ENCODE data around the gene FMN1. TPM values are rescaled to one million over a fixed set of nuclear protein-coding genes. Genes with fewer than 3 reads are reported as not detected.

FMN1 gene
- total RNA-seq, 1 experiment from 2014 or later, result 1.2 TPM

DNA sequence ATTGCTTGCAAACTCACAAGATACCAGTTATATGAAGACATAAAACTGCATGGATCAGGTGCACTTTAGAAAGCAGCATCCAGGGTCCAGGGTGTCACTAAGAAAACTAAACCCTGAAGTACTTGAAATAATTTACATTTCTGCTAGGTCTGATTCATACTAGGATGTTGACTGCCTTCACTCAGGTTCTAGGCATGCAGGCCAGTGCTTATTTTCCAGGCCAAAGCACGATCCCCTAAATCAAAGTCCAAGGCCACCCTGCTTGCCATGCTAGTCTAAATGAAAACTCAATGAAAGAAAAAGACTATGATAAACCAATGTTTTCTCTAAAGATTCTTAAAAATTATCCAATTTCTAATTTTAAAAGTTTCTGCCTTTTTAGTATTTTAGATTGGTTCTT, 427.3 kb downstream of the FMN1 start:
- CTCF ChIA-PET, result no interaction called here
- Mint-ChIP-seq H3K27ac (ENCODE audit: low read depth, unreplicated experiment) (no peak overlapping the region), H3K4me1 (ENCODE audit: insufficient read depth, unreplicated experiment) (no peaks in the 10 kb centered on the region), H3K9me3 (ENCODE audit: unreplicated experiment) (no peaks in the 10 kb centered on the region), H3K27me3 (ENCODE audit: insufficient read depth, unreplicated experiment) (no peaks in the 10 kb centered on the region), H3K36me3 (ENCODE audit: insufficient read depth, unreplicated experiment) (peaks cover 6% of the 10 kb centered on the region), H3K4me3 (ENCODE audit: unreplicated experiment) (no peak overlapping the region)
- intact Hi-C loops (cut with micrococcal nuclease), result no loop called here
- BruUV-seq (replicated peaks), result no TSS peak
- TF ChIP-seq, protein P1, sequence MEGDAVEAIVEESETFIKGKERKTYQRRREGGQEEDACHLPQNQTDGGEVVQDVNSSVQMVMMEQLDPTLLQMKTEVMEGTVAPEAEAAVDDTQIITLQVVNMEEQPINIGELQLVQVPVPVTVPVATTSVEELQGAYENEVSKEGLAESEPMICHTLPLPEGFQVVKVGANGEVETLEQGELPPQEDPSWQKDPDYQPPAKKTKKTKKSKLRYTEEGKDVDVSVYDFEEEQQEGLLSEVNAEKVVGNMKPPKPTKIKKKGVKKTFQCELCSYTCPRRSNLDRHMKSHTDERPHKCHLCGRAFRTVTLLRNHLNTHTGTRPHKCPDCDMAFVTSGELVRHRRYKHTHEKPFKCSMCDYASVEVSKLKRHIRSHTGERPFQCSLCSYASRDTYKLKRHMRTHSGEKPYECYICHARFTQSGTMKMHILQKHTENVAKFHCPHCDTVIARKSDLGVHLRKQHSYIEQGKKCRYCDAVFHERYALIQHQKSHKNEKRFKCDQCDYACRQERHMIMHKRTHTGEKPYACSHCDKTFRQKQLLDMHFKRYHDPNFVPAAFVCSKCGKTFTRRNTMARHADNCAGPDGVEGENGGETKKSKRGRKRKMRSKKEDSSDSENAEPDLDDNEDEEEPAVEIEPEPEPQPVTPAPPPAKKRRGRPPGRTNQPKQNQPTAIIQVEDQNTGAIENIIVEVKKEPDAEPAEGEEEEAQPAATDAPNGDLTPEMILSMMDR (IDR thresholded peaks at IDR 0.05; ENCODE audit: unreplicated experiment), result no peak
- POLR2A ChIA-PET, result no interaction called here
- no peak for DNase-seq (ENCODE audit: unreplicated experiment)

DNA sequence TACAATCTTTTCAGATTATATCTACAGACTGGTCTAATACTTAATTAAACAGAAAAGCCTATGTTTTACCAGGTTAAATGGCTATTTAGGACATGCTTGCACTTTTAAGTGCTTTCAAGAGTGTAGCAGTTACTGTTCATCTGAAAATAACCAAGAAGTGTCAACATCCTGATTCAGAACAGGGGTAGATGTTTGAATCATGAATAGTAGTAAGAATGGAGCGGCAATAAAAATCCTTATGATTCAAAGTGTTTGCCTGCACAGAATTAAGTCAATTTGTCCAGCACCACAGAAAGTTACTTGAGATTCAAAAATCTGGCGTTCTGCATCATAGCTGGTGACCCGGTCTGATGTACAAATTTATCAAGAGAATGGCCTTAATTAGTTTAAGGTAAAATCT, 428.4 kb downstream of the FMN1 start:
- Mint-ChIP-seq H3K4me3 (ENCODE audit: unreplicated experiment) (no peak overlapping the region), H3K9me3 (ENCODE audit: unreplicated experiment) (no peaks in the 10 kb centered on the region), H3K27me3 (ENCODE audit: insufficient read depth, unreplicated experiment) (no peaks in the 10 kb centered on the region), H3K27ac (ENCODE audit: low read depth, unreplicated experiment) (no peak overlapping the region), H3K4me1 (ENCODE audit: insufficient read depth, unreplicated experiment) (no peaks in the 10 kb centered on the region), H3K36me3 (ENCODE audit: insufficient read depth, unreplicated experiment) (peaks cover 6% of the 10 kb centered on the region)
- TF ChIP-seq, protein P1 (IDR thresholded peaks at IDR 0.05; ENCODE audit: unreplicated experiment), result no peak
- no peak for DNase-seq (ENCODE audit: unreplicated experiment)
- POLR2A ChIA-PET, result no interaction called here
- CTCF ChIA-PET, result no interaction called here
- no TSS peak for BruUV-seq (replicated peaks)
- intact Hi-C loops (cut with micrococcal nuclease), result no loop called here

DNA sequence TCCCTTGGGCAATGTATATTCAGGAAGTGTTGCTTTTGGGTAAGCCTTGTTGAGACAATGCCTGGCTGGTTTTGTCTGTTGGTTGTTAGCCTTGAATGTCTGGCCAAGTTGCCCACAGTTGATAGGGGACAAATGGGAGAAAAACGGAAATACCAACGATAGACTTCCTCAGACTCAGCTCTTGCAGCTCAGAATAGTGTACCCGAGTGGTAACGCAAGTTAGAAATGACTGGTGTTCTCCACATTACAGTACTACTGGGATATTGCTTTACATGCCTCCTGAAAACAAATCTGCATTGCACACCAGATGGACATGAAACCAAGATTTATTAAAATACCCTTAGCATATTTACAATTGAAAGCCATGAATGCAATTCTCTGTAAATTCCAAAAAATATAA, 429.3 kb downstream of the FMN1 start:
- POLR2A ChIA-PET, result no interaction called here
- Mint-ChIP-seq H3K27ac (ENCODE audit: low read depth, unreplicated experiment) (no peak overlapping the region), H3K4me3 (ENCODE audit: unreplicated experiment) (no peak overlapping the region), H3K27me3 (ENCODE audit: insufficient read depth, unreplicated experiment) (no peaks in the 10 kb centered on the region), H3K36me3 (ENCODE audit: insufficient read depth, unreplicated experiment) (peaks cover 6% of the 10 kb centered on the region), H3K9me3 (ENCODE audit: unreplicated experiment) (no peaks in the 10 kb centered on the region), H3K4me1 (ENCODE audit: insufficient read depth, unreplicated experiment) (no peaks in the 10 kb centered on the region)
- CTCF ChIA-PET, result interaction anchor here (1.3 kb wide), 1 partner anchor 190 kb away, joined by 3 read pairs; no protein-coding TSS in a partner anchor
- no peak for DNase-seq (ENCODE audit: unreplicated experiment)
- intact Hi-C loops (cut with micrococcal nuclease), result no loop called here
- no TSS peak for BruUV-seq (replicated peaks)
- TF ChIP-seq, protein P1 (IDR thresholded peaks at IDR 0.05; ENCODE audit: unreplicated experiment), result no peak

DNA sequence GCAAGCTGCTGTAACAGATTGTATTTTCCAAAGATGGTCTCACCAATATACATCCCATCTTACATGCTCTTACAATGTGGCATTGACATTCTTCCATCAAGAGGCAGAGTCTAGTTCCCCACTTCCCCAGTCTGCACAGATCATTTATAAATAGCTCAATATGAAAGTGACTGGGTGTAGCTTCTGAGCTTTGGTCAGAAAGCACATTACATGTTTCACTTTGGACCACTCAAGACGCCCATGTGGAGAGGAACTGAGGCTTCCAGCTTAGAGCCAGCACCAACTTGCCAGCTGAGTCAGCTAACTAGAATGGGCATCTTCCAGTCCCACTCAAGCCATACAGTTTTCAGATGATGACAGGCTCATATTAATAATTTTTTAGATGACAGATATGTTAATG, 431.2 kb downstream of the FMN1 start:
- peaks cover 6% of the 10 kb centered on the region for H3K36me3 Mint-ChIP-seq (ENCODE audit: insufficient read depth, unreplicated experiment)
- TF ChIP-seq, protein P1 (IDR thresholded peaks at IDR 0.05; ENCODE audit: unreplicated experiment), result no peak
- no TSS peak for BruUV-seq (replicated peaks)
- no peak for DNase-seq (ENCODE audit: unreplicated experiment)
- ChIA-PET POLR2A (no interaction called here), CTCF (interaction anchor here (0.5 kb wide), 1 partner anchor 95 kb away, joined by 3 read pairs; no protein-coding TSS in a partner anchor)
- H3K4me3 Mint-ChIP-seq (ENCODE audit: unreplicated experiment), result no peak overlapping the region
- H3K9me3 Mint-ChIP-seq (ENCODE audit: unreplicated experiment), result no peaks in the 10 kb centered on the region
- H3K4me1 Mint-ChIP-seq (ENCODE audit: insufficient read depth, unreplicated experiment), result no peaks in the 10 kb centered on the region
- no peak overlapping the region for H3K27ac Mint-ChIP-seq (ENCODE audit: low read depth, unreplicated experiment)
- no peaks in the 10 kb centered on the region for H3K27me3 Mint-ChIP-seq (ENCODE audit: insufficient read depth, unreplicated experiment)
- intact Hi-C loops (cut with micrococcal nuclease), result no loop called here

Data from MCF 10A (cell line).